ENCODE data around the gene APBB1. TPM values are rescaled to one million over a fixed set of nuclear protein-coding genes. Genes with fewer than 3 reads are reported as not detected.

The APBB1 gene
- total RNA-seq, 6 donors from 2014 or later = 30.4 to 66.8 (median 40.0) TPM

GRCh38 chr11:6360183-6360582, 58.7 kb downstream of the APBB1 start:
- WGBS, 2 donors = 82% methylated on average over 3 of the region's 3 CpGs

GRCh38 chr11:6357222-6357621, 61.7 kb downstream of the APBB1 start:
- peak; percentile 57 to 90 for ATAC-seq (ENCODE audit: low FRiP score in 2 of 2)
- Histone ChIP-seq H3K4me1 (peaks cover 3 to 14% (median 4%) of the 10 kb centered on the region in 4 donors), H3K36me3 (no peaks in the 10 kb centered on the region), H3K4me3 (no peak overlapping the region), H3K9me3 (no peaks in the 10 kb centered on the region), H3K27me3 (no peaks in the 10 kb centered on the region), H3K27ac (peak overlapping the region in 1 of 4 donors; percentile 25)
- TF ChIP-seq CTCF (IDR thresholded peaks at IDR 0.05) (no peak), POLR2AphosphoS5 (IDR thresholded peaks at IDR 0.05) (no peak), EP300 (IDR thresholded peaks at IDR 0.05) (no peak)
- WGBS, 2 donors = 67 to 71% methylated on average over 9 of the region's 9 CpGs
- peak in 1 of 2 donors; percentile 24 for DNase-seq

More at GRCh38 chr11:6360183-6360582, 58.7 kb downstream of the APBB1 start:
- Histone ChIP-seq H3K36me3 (no peaks in the 10 kb centered on the region), H3K4me1 (peaks cover 3 to 14% (median 5%) of the 10 kb centered on the region in 4 donors), H3K27me3 (no peaks in the 10 kb centered on the region), H3K4me3 (no peak overlapping the region), H3K27ac (no peak overlapping the region), H3K9me3 (no peaks in the 10 kb centered on the region)
- DNase-seq (no peak), ATAC-seq (ENCODE audit: low FRiP score in 2 of 2) (no peak)
- TF ChIP-seq POLR2AphosphoS5 (IDR thresholded peaks at IDR 0.05) (no peak), CTCF (IDR thresholded peaks at IDR 0.05) (no peak), EP300 (IDR thresholded peaks at IDR 0.05) (no peak), POLR2A (IDR thresholded peaks at IDR 0.05) (no peak)

GRCh38 chr11:6356503-6357055, 62.3 kb downstream of the APBB1 start:
- no peak for TF ChIP-seq EP300 (IDR thresholded peaks at IDR 0.05)
- TF ChIP-seq CTCF (IDR thresholded peaks at IDR 0.05) = no peak
- TF ChIP-seq POLR2AphosphoS5 (IDR thresholded peaks at IDR 0.05) = no peak
- H3K9me3 ChIP-seq = no peaks in the 10 kb centered on the region
- no peak for ATAC-seq (ENCODE audit: low FRiP score in 2 of 2)
- peaks cover 3 to 14% (median 4%) of the 10 kb centered on the region in 4 donors for H3K4me1 ChIP-seq
- no peak overlapping the region for H3K27ac ChIP-seq
- no peaks in the 10 kb centered on the region for H3K27me3 ChIP-seq
- no peaks in the 10 kb centered on the region for H3K36me3 ChIP-seq
- 33 to 43% methylated on average over 4 of the region's 4 CpGs for WGBS, 2 donors
- no peak overlapping the region for H3K4me3 ChIP-seq
- peak in 1 of 2 donors; percentile 28 for DNase-seq

- Histone ChIP-seq H3K27me3 (no peaks in the 10 kb centered on the region), H3K4me3 (no peak overlapping the region), H3K9me3 (no peaks in the 10 kb centered on the region), H3K4me1 (peaks cover 3 to 14% (median 4%) of the 10 kb centered on the region in 4 donors), H3K27ac (no peak overlapping the region), H3K36me3 (no peaks in the 10 kb centered on the region)
- ATAC-seq (ENCODE audit: low FRiP score in 2 of 2) (no peak), DNase-seq (no peak)
- 91 to 96% methylated on average over 4 of the region's 4 CpGs for WGBS, 2 donors
- TF ChIP-seq EP300 (IDR thresholded peaks at IDR 0.05) (no peak), CTCF (IDR thresholded peaks at IDR 0.05) (no peak), POLR2A (IDR thresholded peaks at IDR 0.05) (no peak), POLR2AphosphoS5 (IDR thresholded peaks at IDR 0.05) (no peak)
Measured at GRCh38 chr11:6354651-6355485, 64.0 kb downstream of the APBB1 start.
